Hepatocyte (in vitro differentiated cells): Measurements from ENCODE around the gene NXPE1.

Experiments used
- CTCF ChIP-seq: fragments of 200-600 bp; sonication (generic); IDR thresholded peaks from 2 replicates; pipeline ENCODE4 v1.5.1; 2016; ENCODE audit warnings: antibody characterized with exemption, mild to moderate bottlenecking; ENCODE audit not compliant: poor library complexity
- EZH2 ChIP-seq: fragments of 200-600 bp; sonication (generic); IDR thresholded peaks from 2 replicates; pipeline ENCODE4 v1.6.1; 2016; ENCODE audit warnings: antibody characterized with exemption, mild to moderate bottlenecking, borderline replicate concordance
- EZH2phosphoT487 ChIP-seq: fragments of 200-600 bp; sonication (generic); IDR thresholded peaks from one replicate; pipeline ENCODE4 v1.6.1; 2018; ENCODE audit warnings: antibody characterized with exemption, mild to moderate bottlenecking, low read depth, moderate library complexity; ENCODE audit not compliant: unreplicated experiment, severe bottlenecking

- TF ChIP-seq CTCF, result no peak
- no peak for TF ChIP-seq EZH2phosphoT487
- no peak for TF ChIP-seq EZH2
These were observed 34.0 kb downstream of the NXPE1 start for GRCh38 chr11:114525682-114526081.
